ENCODE measurements around the gene FBLN7. TPM values are rescaled to one million over a fixed set of nuclear protein-coding genes. Genes with fewer than 3 reads are reported as not detected.

FBLN7 gene
- total RNA-seq, 4 donors from 2014 or later: 1.1 to 4.2 (median 1.3) TPM; not detected in 1

- Histone ChIP-seq H3K4me1 (no peaks in the 10 kb centered on the region), H3K9me3 (no peaks in the 10 kb centered on the region), H3K4me3 (no peak overlapping the region), H3K27ac (no peak overlapping the region), H3K27me3 (no peaks in the 10 kb centered on the region), H3K36me3 (no peaks in the 10 kb centered on the region)
- no peak for TF ChIP-seq EP300 (IDR thresholded peaks at IDR 0.05)
- WGBS, 2 donors (ENCODE audit: low coverage in 1 of 2): 95 to 100% methylated on average over 1 to 6 of the region's 6 CpGs
- no peak for ATAC-seq
These were observed 24.2 kb downstream of the FBLN7 start for GRCh38 chr2:112162341-112162740.

- TF ChIP-seq POLR2A (IDR thresholded peaks at IDR 0.05) (no peak), CTCF (IDR thresholded peaks at IDR 0.05) (no peak), POLR2AphosphoS5 (IDR thresholded peaks at IDR 0.05) (no peak), EP300 (IDR thresholded peaks at IDR 0.05) (no peak)
- whole genome bisulfite sequencing, 2 donors (ENCODE audit: low coverage in 1 of 2): 77 to 80% methylated on average over 2 to 4 of the region's 11 CpGs
- Histone ChIP-seq H3K4me1 (no peaks in the 10 kb centered on the region), H3K4me3 (no peak overlapping the region), H3K36me3 (no peaks in the 10 kb centered on the region), H3K27ac (no peak overlapping the region), H3K27me3 (no peaks in the 10 kb centered on the region), H3K9me3 (no peaks in the 10 kb centered on the region)
- no peak for ATAC-seq
These were observed 24.8 kb downstream of the FBLN7 start for GRCh38 chr2:112162956-112163355.

GRCh38 chr2:112163541-112163981 is 25.4 kb downstream of the FBLN7 start:
- Histone ChIP-seq H3K4me1 (no peaks in the 10 kb centered on the region), H3K36me3 (no peaks in the 10 kb centered on the region), H3K9me3 (no peaks in the 10 kb centered on the region), H3K4me3 (no peak overlapping the region), H3K27ac (no peak overlapping the region), H3K27me3 (no peaks in the 10 kb centered on the region)
- no peak for ATAC-seq
- 71 to 80% methylated on average over 8 to 9 of the region's 9 CpGs for WGBS, 2 donors (ENCODE audit: low coverage in 1 of 2)
- TF ChIP-seq EP300 (IDR thresholded peaks at IDR 0.05): no peak
- TF ChIP-seq CTCF (IDR thresholded peaks at IDR 0.05): no peak
- no peak for TF ChIP-seq POLR2A (IDR thresholded peaks at IDR 0.05)
- TF ChIP-seq POLR2AphosphoS5 (IDR thresholded peaks at IDR 0.05): no peak

GRCh38 chr2:112164876-112165275 is 26.7 kb downstream of the FBLN7 start:
- ATAC-seq: no peak

GRCh38 chr2:112165296-112165695 is 27.1 kb downstream of the FBLN7 start:
- no peak for TF ChIP-seq POLR2A (IDR thresholded peaks at IDR 0.05)
- TF ChIP-seq EP300 (IDR thresholded peaks at IDR 0.05): no peak
- TF ChIP-seq CTCF (IDR thresholded peaks at IDR 0.05): no peak
- no peak for TF ChIP-seq POLR2AphosphoS5 (IDR thresholded peaks at IDR 0.05)

More at GRCh38 chr2:112164876-112165275, 26.7 kb downstream of the FBLN7 start:
- no peaks in the 10 kb centered on the region for H3K27me3 ChIP-seq
- H3K4me3 ChIP-seq: no peak overlapping the region
- H3K27ac ChIP-seq: no peak overlapping the region
- H3K36me3 ChIP-seq: no peaks in the 10 kb centered on the region
- H3K4me1 ChIP-seq: no peaks in the 10 kb centered on the region
- H3K9me3 ChIP-seq: no peaks in the 10 kb centered on the region
- no peak for TF ChIP-seq EP300 (IDR thresholded peaks at IDR 0.05)
- no peak for TF ChIP-seq POLR2AphosphoS5 (IDR thresholded peaks at IDR 0.05)
- TF ChIP-seq CTCF (IDR thresholded peaks at IDR 0.05): no peak
- no peak for TF ChIP-seq POLR2A (IDR thresholded peaks at IDR 0.05)
- WGBS, 2 donors (ENCODE audit: low coverage in 1 of 2): 91 to 100% methylated on average over 2 to 10 of the region's 11 CpGs

More at GRCh38 chr2:112165296-112165695, 27.1 kb downstream of the FBLN7 start:
- no peaks in the 10 kb centered on the region for H3K27me3 ChIP-seq
- no peaks in the 10 kb centered on the region for H3K9me3 ChIP-seq
- H3K4me3 ChIP-seq: no peak overlapping the region
- no peaks in the 10 kb centered on the region for H3K36me3 ChIP-seq
- H3K4me1 ChIP-seq: no peaks in the 10 kb centered on the region
- 81 to 84% methylated on average over 2 to 3 of the region's 4 CpGs for WGBS, 2 donors (ENCODE audit: low coverage in 1 of 2)
- no peak for ATAC-seq
- no peak overlapping the region for H3K27ac ChIP-seq

Measured in gastroesophageal sphincter (tissue), 4 donors.